ENCODE data around the gene SNX24.
"Not testable (repeated sequence)": the region's sequence is repeated elsewhere in the genome, so short reads cannot be mapped to it uniquely, and the experiment has no call there.

Gene SNX24

GRCh38 chr5:122895141-122895540 is 49.7 kb downstream of the SNX24 start:
- H3K4me3 Mint-ChIP-seq: no peak overlapping the region
- H3K4me1 Mint-ChIP-seq (ENCODE audit: low read depth): no peaks in the 10 kb centered on the region
- no peaks in the 10 kb centered on the region for H3K36me3 Mint-ChIP-seq (ENCODE audit: low read depth)
- H3K27me3 Mint-ChIP-seq: no peaks in the 10 kb centered on the region
- H3K27ac Mint-ChIP-seq: no peak overlapping the region
- no peaks in the 10 kb centered on the region for H3K9me3 Mint-ChIP-seq

- H3K27ac Mint-ChIP-seq: no peak overlapping the region
- H3K9me3 Mint-ChIP-seq: no peaks in the 10 kb centered on the region
- H3K27me3 Mint-ChIP-seq: no peaks in the 10 kb centered on the region
- H3K4me1 Mint-ChIP-seq (ENCODE audit: low read depth): no peaks in the 10 kb centered on the region
- no peak overlapping the region for H3K4me3 Mint-ChIP-seq
- no peaks in the 10 kb centered on the region for H3K36me3 Mint-ChIP-seq (ENCODE audit: low read depth)
Measured at GRCh38 chr5:122896598-122897282, 51.3 kb downstream of the SNX24 start.

GRCh38 chr5:122897283-122897602 is 51.8 kb downstream of the SNX24 start:
- H3K36me3 Mint-ChIP-seq (ENCODE audit: low read depth): no peaks in the 10 kb centered on the region
- H3K4me1 Mint-ChIP-seq (ENCODE audit: low read depth): peaks cover 3% of the 10 kb centered on the region
- no peaks in the 10 kb centered on the region for H3K9me3 Mint-ChIP-seq
- no peak overlapping the region for H3K27ac Mint-ChIP-seq
- H3K4me3 Mint-ChIP-seq: no peak overlapping the region
- H3K27me3 Mint-ChIP-seq: no peaks in the 10 kb centered on the region

GRCh38 chr5:122901346-122901745 is 55.9 kb downstream of the SNX24 start:
- Mint-ChIP-seq H3K4me1 (ENCODE audit: low read depth) (peaks cover 10% of the 10 kb centered on the region), H3K36me3 (ENCODE audit: low read depth) (no peaks in the 10 kb centered on the region), H3K27ac (no peak overlapping the region), H3K27me3 (no peaks in the 10 kb centered on the region), H3K9me3 (no peaks in the 10 kb centered on the region), H3K4me3 (no peak overlapping the region)

GRCh38 chr5:122902263-122902662 is 56.9 kb downstream of the SNX24 start:
- H3K4me3 Mint-ChIP-seq: no peak overlapping the region
- no peak overlapping the region for H3K27ac Mint-ChIP-seq
- H3K4me1 Mint-ChIP-seq (ENCODE audit: low read depth): peaks cover 10% of the 10 kb centered on the region
- H3K36me3 Mint-ChIP-seq (ENCODE audit: low read depth): no peaks in the 10 kb centered on the region
- H3K27me3 Mint-ChIP-seq: no peaks in the 10 kb centered on the region
- no peaks in the 10 kb centered on the region for H3K9me3 Mint-ChIP-seq

GRCh38 chr5:122906768-122907167 is 61.4 kb downstream of the SNX24 start:
- Mint-ChIP-seq H3K27ac (no peak overlapping the region), H3K4me3 (no peak overlapping the region), H3K36me3 (ENCODE audit: low read depth) (no peaks in the 10 kb centered on the region), H3K9me3 (no peaks in the 10 kb centered on the region), H3K4me1 (ENCODE audit: low read depth) (peaks cover 10% of the 10 kb centered on the region), H3K27me3 (no peaks in the 10 kb centered on the region)

GRCh38 chr5:122907276-122907675 is 61.9 kb downstream of the SNX24 start:
- H3K4me3 Mint-ChIP-seq: no peak overlapping the region
- H3K4me1 Mint-ChIP-seq (ENCODE audit: low read depth): peaks cover 7% of the 10 kb centered on the region
- H3K27me3 Mint-ChIP-seq: no peaks in the 10 kb centered on the region
- H3K27ac Mint-ChIP-seq: no peak overlapping the region
- no peaks in the 10 kb centered on the region for H3K36me3 Mint-ChIP-seq (ENCODE audit: low read depth)
- no peaks in the 10 kb centered on the region for H3K9me3 Mint-ChIP-seq

- H3K27ac Mint-ChIP-seq: no peak overlapping the region
- H3K4me1 Mint-ChIP-seq (ENCODE audit: low read depth): peaks cover 3% of the 10 kb centered on the region
- no peaks in the 10 kb centered on the region for H3K9me3 Mint-ChIP-seq
- no peaks in the 10 kb centered on the region for H3K27me3 Mint-ChIP-seq
- no peaks in the 10 kb centered on the region for H3K36me3 Mint-ChIP-seq (ENCODE audit: low read depth)
- H3K4me3 Mint-ChIP-seq: no peak overlapping the region
Measured at GRCh38 chr5:122908108-122908507, 62.7 kb downstream of the SNX24 start.

GRCh38 chr5:122908662-122909061 is 63.2 kb downstream of the SNX24 start:
- no peak overlapping the region for H3K4me3 Mint-ChIP-seq
- H3K9me3 Mint-ChIP-seq: no peaks in the 10 kb centered on the region
- H3K36me3 Mint-ChIP-seq (ENCODE audit: low read depth): no peaks in the 10 kb centered on the region
- no peak overlapping the region for H3K27ac Mint-ChIP-seq
- no peaks in the 10 kb centered on the region for H3K4me1 Mint-ChIP-seq (ENCODE audit: low read depth)
- no peaks in the 10 kb centered on the region for H3K27me3 Mint-ChIP-seq

- H3K4me3 Mint-ChIP-seq: no peak overlapping the region
- H3K4me1 Mint-ChIP-seq (ENCODE audit: low read depth): no peaks in the 10 kb centered on the region
- no peaks in the 10 kb centered on the region for H3K27me3 Mint-ChIP-seq
- H3K27ac Mint-ChIP-seq: no peak overlapping the region
- H3K9me3 Mint-ChIP-seq: no peaks in the 10 kb centered on the region
- H3K36me3 Mint-ChIP-seq (ENCODE audit: low read depth): no peaks in the 10 kb centered on the region
Measured at GRCh38 chr5:122909470-122910100, 64.2 kb downstream of the SNX24 start.

- H3K36me3 Mint-ChIP-seq (ENCODE audit: low read depth); H3K27me3 Mint-ChIP-seq; H3K9me3 Mint-ChIP-seq; H3K27ac Mint-ChIP-seq; H3K4me3 Mint-ChIP-seq; H3K4me1 Mint-ChIP-seq (ENCODE audit: low read depth): not testable (repeated sequence)
Measured at GRCh38 chr5:122913436-122913835, 68.0 kb downstream of the SNX24 start.

GRCh38 chr5:122915717-122916461 is 70.5 kb downstream of the SNX24 start:
- no peak overlapping the region for H3K4me3 Mint-ChIP-seq
- H3K9me3 Mint-ChIP-seq: peaks cover 3% of the 10 kb centered on the region
- H3K27ac Mint-ChIP-seq: no peak overlapping the region
- H3K36me3 Mint-ChIP-seq (ENCODE audit: low read depth): no peaks in the 10 kb centered on the region
- no peaks in the 10 kb centered on the region for H3K27me3 Mint-ChIP-seq
- peaks cover 4% of the 10 kb centered on the region for H3K4me1 Mint-ChIP-seq (ENCODE audit: low read depth)

- no peaks in the 10 kb centered on the region for H3K27me3 Mint-ChIP-seq
- peaks cover 4% of the 10 kb centered on the region for H3K4me1 Mint-ChIP-seq (ENCODE audit: low read depth)
- no peak overlapping the region for H3K27ac Mint-ChIP-seq
- no peak overlapping the region for H3K4me3 Mint-ChIP-seq
- no peaks in the 10 kb centered on the region for H3K36me3 Mint-ChIP-seq (ENCODE audit: low read depth)
- H3K9me3 Mint-ChIP-seq: peaks cover 3% of the 10 kb centered on the region
Measured at GRCh38 chr5:122916490-122916889, 71.1 kb downstream of the SNX24 start.

- Mint-ChIP-seq H3K4me1 (ENCODE audit: low read depth) (peaks cover 4% of the 10 kb centered on the region), H3K9me3 (peaks cover 3% of the 10 kb centered on the region), H3K4me3 (no peak overlapping the region), H3K27ac (no peak overlapping the region), H3K36me3 (ENCODE audit: low read depth) (no peaks in the 10 kb centered on the region), H3K27me3 (no peaks in the 10 kb centered on the region)
Measured at GRCh38 chr5:122919969-122920368, 74.6 kb downstream of the SNX24 start.

- Mint-ChIP-seq H3K27ac (no peak overlapping the region), H3K27me3 (no peaks in the 10 kb centered on the region), H3K36me3 (ENCODE audit: low read depth) (no peaks in the 10 kb centered on the region), H3K4me1 (ENCODE audit: low read depth) (no peaks in the 10 kb centered on the region), H3K4me3 (no peak overlapping the region), H3K9me3 (no peaks in the 10 kb centered on the region)
Measured at GRCh38 chr5:122921826-122922225, 76.4 kb downstream of the SNX24 start.
